ENCODE data around the gene CDC45. TPM values are rescaled to one million over a fixed set of nuclear protein-coding genes. Genes with fewer than 3 reads are reported as not detected.

The CDC45 gene
- total RNA-seq, 1 donor, result 10.4 TPM

DNA sequence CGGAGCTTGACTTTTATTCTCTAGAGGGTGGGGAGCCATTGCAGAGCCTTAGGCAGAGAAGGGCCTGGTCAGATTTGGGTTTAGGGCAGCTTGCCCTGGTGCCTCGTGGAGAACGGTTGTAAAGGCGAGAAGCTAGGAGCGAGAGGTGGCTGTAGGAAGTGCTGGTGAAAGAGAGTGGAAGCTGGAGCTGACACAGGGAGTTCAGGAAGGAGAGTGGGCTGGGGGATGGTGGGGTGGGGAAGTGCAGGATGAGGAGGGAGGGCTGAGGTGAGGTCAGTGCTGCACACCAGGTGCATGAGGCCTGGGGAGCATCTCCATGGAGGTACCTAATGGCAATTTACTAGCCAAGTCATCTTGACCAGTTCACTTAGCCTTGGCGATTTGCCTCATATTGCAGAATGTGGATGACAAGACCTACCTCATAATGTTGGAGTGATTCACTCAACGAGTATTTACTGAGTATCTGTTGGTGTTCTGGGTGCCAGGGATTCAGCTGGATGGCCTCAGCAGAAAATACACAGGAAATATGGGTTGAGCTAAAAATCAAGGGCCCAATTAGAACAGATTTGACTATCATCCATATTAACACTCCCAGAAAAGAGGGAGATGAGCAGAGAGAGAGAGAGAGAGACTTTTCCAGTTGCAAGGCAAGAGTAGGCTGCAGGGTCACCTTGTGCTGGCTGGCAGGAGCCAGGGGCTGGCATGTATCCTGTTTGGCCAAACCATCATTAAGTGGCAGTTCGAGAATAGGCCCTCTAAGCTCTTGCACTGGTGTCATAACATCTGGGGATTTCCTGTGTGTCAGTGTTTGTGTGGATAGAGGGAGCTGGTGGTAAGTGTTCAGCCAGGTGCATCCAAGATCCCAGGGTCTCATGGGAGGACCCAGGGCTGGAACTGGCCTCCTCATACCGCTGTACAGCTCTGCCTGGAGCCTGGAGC is 88.9 kb downstream of the CDC45 start:
- DNase-seq (ENCODE audit: low read depth), result peak; percentile 79
- H3K4me3 ChIP-seq (ENCODE audit: low read depth, low read length), result no peak overlapping the region
- TF ChIP-seq, protein P1, sequence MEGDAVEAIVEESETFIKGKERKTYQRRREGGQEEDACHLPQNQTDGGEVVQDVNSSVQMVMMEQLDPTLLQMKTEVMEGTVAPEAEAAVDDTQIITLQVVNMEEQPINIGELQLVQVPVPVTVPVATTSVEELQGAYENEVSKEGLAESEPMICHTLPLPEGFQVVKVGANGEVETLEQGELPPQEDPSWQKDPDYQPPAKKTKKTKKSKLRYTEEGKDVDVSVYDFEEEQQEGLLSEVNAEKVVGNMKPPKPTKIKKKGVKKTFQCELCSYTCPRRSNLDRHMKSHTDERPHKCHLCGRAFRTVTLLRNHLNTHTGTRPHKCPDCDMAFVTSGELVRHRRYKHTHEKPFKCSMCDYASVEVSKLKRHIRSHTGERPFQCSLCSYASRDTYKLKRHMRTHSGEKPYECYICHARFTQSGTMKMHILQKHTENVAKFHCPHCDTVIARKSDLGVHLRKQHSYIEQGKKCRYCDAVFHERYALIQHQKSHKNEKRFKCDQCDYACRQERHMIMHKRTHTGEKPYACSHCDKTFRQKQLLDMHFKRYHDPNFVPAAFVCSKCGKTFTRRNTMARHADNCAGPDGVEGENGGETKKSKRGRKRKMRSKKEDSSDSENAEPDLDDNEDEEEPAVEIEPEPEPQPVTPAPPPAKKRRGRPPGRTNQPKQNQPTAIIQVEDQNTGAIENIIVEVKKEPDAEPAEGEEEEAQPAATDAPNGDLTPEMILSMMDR (IDR thresholded peaks at IDR 0.05; ENCODE audit: insufficient read depth, low read depth, low read length), result no peak

DNA sequence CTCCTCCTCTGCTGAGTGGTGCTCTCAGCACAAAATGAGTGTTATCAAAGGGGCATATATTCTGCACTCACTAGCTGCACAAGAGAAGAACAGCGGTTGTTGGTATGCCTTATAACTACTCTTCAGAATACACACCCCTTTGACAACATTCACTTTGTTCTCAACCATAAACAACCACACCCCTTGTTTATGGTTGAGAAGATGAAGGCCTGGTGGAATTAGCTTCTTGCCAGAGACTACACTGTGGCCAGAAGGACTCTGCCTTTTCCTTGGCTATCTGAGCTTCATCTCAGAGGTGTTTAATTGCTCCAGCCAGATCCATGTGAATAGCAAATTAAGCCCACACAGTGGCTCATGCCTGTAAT is 89.5 kb downstream of the CDC45 start:
- no peak overlapping the region for H3K4me3 ChIP-seq (ENCODE audit: low read depth, low read length)
- TF ChIP-seq, protein P1 (IDR thresholded peaks at IDR 0.05; ENCODE audit: insufficient read depth, low read depth, low read length), result no peak
- no peak for DNase-seq (ENCODE audit: low read depth)

DNA sequence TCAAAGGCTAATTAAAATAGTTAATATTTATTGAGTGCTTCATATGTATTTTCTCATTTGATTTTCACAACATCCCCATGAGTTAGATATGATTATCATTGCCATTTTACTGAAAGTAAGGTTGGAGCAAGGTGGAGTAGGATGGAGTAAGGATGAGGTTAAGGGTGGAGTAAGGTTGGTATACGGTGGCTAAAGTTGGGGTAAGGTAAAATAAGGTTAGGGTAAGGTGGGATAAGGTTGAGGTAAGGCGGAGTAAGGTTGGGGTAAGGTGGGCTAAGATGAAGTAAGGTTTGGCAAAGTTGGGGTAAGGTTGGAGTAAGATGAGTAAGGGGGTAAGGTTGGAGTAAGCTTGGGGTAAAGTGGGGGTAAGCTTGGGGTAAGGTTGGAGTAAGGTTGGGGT is 90.3 kb downstream of the CDC45 start:
- H3K4me3 ChIP-seq (ENCODE audit: low read depth, low read length), result no peak overlapping the region
- no peak for DNase-seq (ENCODE audit: low read depth)
- TF ChIP-seq, protein P1 (IDR thresholded peaks at IDR 0.05; ENCODE audit: insufficient read depth, low read depth, low read length), result no peak

Other genes starting within 250 kb of the CDC45 start
- gene CLTCL1, start 188.2 kb upstream of the CDC45 start, total RNA-seq, result 9.5 and 16.4 TPM in 2 replicates
- 18.7 and 19.0 TPM in 2 replicates for gene HIRA, start 48.2 kb upstream of the CDC45 start, total RNA-seq
- gene MRPL40, start 47.4 kb upstream of the CDC45 start, total RNA-seq, result 46.2 and 52.2 TPM in 2 replicates
- gene C22orf39, start 32.2 kb upstream of the CDC45 start, total RNA-seq, result 11.3 and 12.5 TPM in 2 replicates
- gene UFD1, start 727 bp upstream of the CDC45 start, total RNA-seq, result 44.9 and 67.3 TPM in 2 replicates
- gene CLDN5, start 44.5 kb downstream of the CDC45 start, total RNA-seq, result not detected in 2 replicates
- 10.4 and 14.8 TPM in 2 replicates for gene SEPTIN5, start 234.6 kb downstream of the CDC45 start, total RNA-seq
- 0.86 and 2.6 TPM in 2 replicates for gene GP1BB, start 243.6 kb downstream of the CDC45 start, total RNA-seq

Measured in fibroblast of villous mesenchyme (primary cell).